Loucy (cell line): ENCODE measurements around the gene MTARC1.

Experiments used
- EZH2phosphoT487 ChIP-seq: fragments of 200-600 bp; IDR thresholded peaks from 2 replicates; pipeline ENCODE4 v1.6.1; 2018; ENCODE audit warnings: antibody characterized with exemption, mild to moderate bottlenecking, moderate library complexity, borderline replicate concordance
- TF ChIP-seq, protein P1 (sequence below): fragments of 200-600 bp; sonication (generic); conservative IDR thresholded peaks from 2 replicates; pipeline ENCODE4 v1.5.1; 2014; ENCODE audit warnings: mild to moderate bottlenecking, antibody characterized with exemption, low read length

DNA sequence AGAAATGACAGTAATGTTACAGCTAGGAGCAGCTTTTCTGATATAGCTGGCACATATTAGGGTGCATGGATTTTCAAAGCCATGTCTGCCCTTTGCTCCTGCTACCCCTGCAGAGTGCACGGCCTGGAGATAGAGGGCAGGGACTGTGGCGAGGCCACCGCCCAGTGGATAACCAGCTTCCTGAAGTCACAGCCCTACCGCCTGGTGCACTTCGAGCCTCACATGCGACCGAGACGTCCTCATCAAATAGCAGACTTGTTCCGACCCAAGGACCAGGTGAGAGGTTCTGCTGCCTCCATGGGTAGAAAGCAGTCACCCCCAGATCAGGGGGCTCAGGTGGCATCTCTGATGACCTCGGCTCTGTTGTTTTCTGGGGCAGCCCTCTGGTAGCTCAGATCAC, 9.8 kb downstream of the MTARC1 start:
- TF ChIP-seq, protein P1, sequence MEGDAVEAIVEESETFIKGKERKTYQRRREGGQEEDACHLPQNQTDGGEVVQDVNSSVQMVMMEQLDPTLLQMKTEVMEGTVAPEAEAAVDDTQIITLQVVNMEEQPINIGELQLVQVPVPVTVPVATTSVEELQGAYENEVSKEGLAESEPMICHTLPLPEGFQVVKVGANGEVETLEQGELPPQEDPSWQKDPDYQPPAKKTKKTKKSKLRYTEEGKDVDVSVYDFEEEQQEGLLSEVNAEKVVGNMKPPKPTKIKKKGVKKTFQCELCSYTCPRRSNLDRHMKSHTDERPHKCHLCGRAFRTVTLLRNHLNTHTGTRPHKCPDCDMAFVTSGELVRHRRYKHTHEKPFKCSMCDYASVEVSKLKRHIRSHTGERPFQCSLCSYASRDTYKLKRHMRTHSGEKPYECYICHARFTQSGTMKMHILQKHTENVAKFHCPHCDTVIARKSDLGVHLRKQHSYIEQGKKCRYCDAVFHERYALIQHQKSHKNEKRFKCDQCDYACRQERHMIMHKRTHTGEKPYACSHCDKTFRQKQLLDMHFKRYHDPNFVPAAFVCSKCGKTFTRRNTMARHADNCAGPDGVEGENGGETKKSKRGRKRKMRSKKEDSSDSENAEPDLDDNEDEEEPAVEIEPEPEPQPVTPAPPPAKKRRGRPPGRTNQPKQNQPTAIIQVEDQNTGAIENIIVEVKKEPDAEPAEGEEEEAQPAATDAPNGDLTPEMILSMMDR, result no peak
- no peak for TF ChIP-seq EZH2phosphoT487
